ENCODE results near the gene GPR32.
A peak's percentile ranks its signal among the peaks of the same experiment; 100 is the strongest.
"Not testable (repeated sequence)": the region's sequence is repeated elsewhere in the genome, so short reads cannot be mapped to it uniquely, and the experiment has no call there.

The GPR32 gene

GRCh38 chr19:50749490-50749889, 20.8 kb upstream of the GPR32 start:
- no peak for DNase-seq

GRCh38 chr19:50750010-50750409, 20.3 kb upstream of the GPR32 start:
- no peak for DNase-seq

- DNase-seq: no peak
These were observed 16.4 kb upstream of the GPR32 start for GRCh38 chr19:50753879-50754278.

GRCh38 chr19:50756244-50756643, 14.0 kb upstream of the GPR32 start:
- DNase-seq: not testable (repeated sequence)

GRCh38 chr19:50757624-50758023, 12.6 kb upstream of the GPR32 start:
- DNase-seq: not testable (repeated sequence)

GRCh38 chr19:50759076-50759475, 11.2 kb upstream of the GPR32 start:
- DNase-seq: not testable (repeated sequence)

GRCh38 chr19:50759886-50760285, 10.4 kb upstream of the GPR32 start:
- peak; percentile 16 for DNase-seq

- not testable (repeated sequence) for DNase-seq
These were observed 8.8 kb upstream of the GPR32 start for GRCh38 chr19:50761501-50761900.

- DNase-seq: not testable (repeated sequence)
These were observed 6.7 kb upstream of the GPR32 start for GRCh38 chr19:50763521-50763920.

- DNase-seq: no peak
These were observed 5.9 kb upstream of the GPR32 start for GRCh38 chr19:50764409-50764808.

GRCh38 chr19:50766746-50767145, 3.5 kb upstream of the GPR32 start:
- not testable (repeated sequence) for DNase-seq

GRCh38 chr19:50767263-50767662, 3.0 kb upstream of the GPR32 start:
- not testable (repeated sequence) for DNase-seq

GRCh38 chr19:50768277-50768676, 2.0 kb upstream of the GPR32 start:
- DNase-seq: no peak

GRCh38 chr19:50770888-50771287, 624 bp downstream of the GPR32 start:
- DNase-seq: no peak

GRCh38 chr19:50772476-50772875, 2.2 kb downstream of the GPR32 start:
- no peak for DNase-seq

- not testable (repeated sequence) for DNase-seq
These were observed 2.6 kb downstream of the GPR32 start for GRCh38 chr19:50772912-50773311.

- DNase-seq: not testable (repeated sequence)
These were observed 3.2 kb downstream of the GPR32 start for GRCh38 chr19:50773454-50773853.

GRCh38 chr19:50776131-50776530, 5.9 kb downstream of the GPR32 start:
- DNase-seq: no peak

- no peak for DNase-seq
These were observed 7.0 kb downstream of the GPR32 start for GRCh38 chr19:50777261-50777660.

- DNase-seq: peak; percentile 41
These were observed 7.6 kb downstream of the GPR32 start for GRCh38 chr19:50777830-50778303.

- no peak for DNase-seq
These were observed 8.7 kb downstream of the GPR32 start for GRCh38 chr19:50778906-50779430.

- no peak for DNase-seq
These were observed 9.5 kb downstream of the GPR32 start for GRCh38 chr19:50779504-50780457.

GRCh38 chr19:50780753-50781435, 10.6 kb downstream of the GPR32 start:
- no peak for DNase-seq

GRCh38 chr19:50783848-50784152, 13.5 kb downstream of the GPR32 start:
- not testable (repeated sequence) for DNase-seq
